GM12864 (cell line): ENCODE measurements around the gene OVOL3.
"Not testable (repeated sequence)": the region's sequence is repeated elsewhere in the genome, so short reads cannot be mapped to it uniquely, and the experiment has no call there.

ENCODE experiments used
- DNase-seq: peaks from one replicate; pipeline ENCODE4 v3.0.0-alpha.2; 2011; ENCODE audit warnings: low read depth
- H3K4me3 ChIP-seq: 2 replicates; pipeline ENCODE4 v1.5.1; 2011; ENCODE audit warnings: mild to moderate bottlenecking, low read depth, low read length, control low read depth
- TF ChIP-seq, protein P1 (sequence below): IDR thresholded peaks from 2 replicates; pipeline ENCODE4 v1.5.1; 2011; ENCODE audit warnings: low read depth, mild to moderate bottlenecking, moderate library complexity, low read length, control low read depth, inconsistent platforms; ENCODE audit errors: missing control alignments

OVOL3 gene

DNA sequence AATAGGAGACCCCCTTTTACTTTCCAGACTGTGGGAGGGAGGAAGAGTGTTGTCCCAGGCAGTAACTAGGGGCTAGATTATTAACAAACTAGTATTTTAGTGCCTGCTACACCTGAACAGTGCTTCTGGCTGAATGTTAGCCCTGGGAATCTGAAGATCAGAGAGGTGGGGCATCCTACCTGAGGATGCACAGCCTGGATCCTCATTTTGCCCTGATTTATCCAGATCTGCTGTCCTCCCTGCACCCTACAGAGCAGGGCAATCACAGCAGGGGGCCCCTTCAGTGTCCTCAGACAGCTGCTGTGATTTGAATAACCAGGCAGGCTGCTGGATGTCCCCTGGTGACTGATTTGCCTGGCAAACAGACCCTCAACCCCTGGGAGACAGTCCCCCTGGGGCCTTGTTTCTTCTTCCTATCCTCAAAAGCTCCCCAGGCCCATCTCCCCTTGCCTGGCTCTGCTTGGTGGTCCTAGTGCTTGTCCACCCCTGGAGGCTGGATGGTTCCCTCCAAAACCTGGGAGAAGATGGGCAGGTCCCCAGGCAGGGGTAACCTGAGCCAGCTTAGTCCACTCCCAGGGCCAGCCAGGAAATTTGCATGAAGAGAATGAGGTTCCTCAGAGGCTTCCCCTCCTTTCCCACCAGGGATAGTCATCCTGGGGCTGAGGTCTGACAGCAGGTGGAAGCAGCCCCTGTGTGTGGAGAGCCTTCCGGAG, at the start of gene OVOL3:
Gene OVOL3, plus strand, starts transcription at position 657 of the 713 bp plus-strand sequence. CDS start 60 bp downstream, outside the sequence.
- DNase-seq, result no peak
- H3K4me3 ChIP-seq, result no peak within 1 kb of the TSS
- TF ChIP-seq, protein P1, sequence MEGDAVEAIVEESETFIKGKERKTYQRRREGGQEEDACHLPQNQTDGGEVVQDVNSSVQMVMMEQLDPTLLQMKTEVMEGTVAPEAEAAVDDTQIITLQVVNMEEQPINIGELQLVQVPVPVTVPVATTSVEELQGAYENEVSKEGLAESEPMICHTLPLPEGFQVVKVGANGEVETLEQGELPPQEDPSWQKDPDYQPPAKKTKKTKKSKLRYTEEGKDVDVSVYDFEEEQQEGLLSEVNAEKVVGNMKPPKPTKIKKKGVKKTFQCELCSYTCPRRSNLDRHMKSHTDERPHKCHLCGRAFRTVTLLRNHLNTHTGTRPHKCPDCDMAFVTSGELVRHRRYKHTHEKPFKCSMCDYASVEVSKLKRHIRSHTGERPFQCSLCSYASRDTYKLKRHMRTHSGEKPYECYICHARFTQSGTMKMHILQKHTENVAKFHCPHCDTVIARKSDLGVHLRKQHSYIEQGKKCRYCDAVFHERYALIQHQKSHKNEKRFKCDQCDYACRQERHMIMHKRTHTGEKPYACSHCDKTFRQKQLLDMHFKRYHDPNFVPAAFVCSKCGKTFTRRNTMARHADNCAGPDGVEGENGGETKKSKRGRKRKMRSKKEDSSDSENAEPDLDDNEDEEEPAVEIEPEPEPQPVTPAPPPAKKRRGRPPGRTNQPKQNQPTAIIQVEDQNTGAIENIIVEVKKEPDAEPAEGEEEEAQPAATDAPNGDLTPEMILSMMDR, result no peak

DNA sequence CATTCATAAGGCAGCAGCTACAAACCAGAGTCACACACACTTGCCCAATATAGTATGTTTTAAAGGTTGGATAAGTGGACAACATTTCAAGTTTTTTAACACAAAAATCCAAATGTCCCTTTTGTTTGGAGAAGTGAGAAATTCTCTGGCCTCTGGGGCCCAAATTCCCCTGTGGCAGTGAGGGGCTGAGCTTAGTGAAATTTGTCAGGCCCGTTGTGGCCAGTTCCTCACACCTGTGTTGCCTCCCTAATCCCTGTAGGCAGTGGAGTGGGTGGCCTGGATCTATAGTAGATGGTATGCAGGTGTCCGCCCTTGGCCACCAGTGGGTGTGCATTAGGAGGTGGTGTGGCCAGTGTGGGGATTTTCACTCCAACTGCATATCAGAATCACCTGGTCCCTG, 49.6 kb upstream of the OVOL3 start:
- DNase-seq, result no peak
- no peak overlapping the region for H3K4me3 ChIP-seq
- TF ChIP-seq, protein P1, result no peak

DNA sequence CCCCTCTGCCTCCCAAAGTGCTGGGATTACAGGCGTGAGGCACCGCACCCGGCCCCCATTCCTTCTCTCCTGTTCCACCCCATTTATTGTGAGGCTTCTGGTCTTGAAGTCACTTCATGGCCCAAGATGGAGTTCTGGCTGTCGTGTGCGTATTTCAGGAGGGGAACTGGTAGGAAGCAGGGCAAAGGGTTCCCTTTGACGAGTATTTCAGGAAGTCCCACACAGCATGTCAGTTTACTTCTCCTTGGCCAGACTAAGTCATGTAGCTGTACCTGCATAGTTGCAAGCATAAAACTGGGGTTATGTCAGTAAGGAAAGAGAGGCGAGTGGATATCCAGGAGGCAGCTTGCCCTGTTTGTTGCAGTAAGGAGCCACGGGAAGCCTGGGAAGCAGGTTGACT, 46.1 kb upstream of the OVOL3 start:
- DNase-seq, result no peak
- TF ChIP-seq, protein P1, result no peak
- no peak overlapping the region for H3K4me3 ChIP-seq

DNA sequence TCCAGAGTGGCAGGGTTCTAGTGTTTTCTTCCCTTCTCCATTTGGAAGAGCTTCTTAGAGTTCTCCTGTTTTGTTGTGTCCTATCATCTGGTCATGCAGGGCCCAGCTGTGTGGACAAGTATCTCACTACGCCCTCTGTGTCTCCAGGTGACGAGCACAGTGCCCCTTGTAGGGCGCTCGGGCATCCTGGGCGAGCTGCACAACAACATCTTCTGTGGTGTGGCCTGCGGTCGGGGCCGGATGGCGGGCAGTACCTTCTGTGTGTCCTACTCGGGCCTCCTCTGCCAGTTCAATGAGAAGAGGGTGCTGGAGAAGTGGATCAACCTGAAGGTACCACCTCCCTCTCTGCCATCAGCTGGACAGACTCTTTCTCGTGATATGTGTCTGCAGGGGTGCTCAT, 43.3 kb upstream of the OVOL3 start:
- DNase-seq, result no peak
- H3K4me3 ChIP-seq, result no peak overlapping the region
- TF ChIP-seq, protein P1, result no peak

DNA sequence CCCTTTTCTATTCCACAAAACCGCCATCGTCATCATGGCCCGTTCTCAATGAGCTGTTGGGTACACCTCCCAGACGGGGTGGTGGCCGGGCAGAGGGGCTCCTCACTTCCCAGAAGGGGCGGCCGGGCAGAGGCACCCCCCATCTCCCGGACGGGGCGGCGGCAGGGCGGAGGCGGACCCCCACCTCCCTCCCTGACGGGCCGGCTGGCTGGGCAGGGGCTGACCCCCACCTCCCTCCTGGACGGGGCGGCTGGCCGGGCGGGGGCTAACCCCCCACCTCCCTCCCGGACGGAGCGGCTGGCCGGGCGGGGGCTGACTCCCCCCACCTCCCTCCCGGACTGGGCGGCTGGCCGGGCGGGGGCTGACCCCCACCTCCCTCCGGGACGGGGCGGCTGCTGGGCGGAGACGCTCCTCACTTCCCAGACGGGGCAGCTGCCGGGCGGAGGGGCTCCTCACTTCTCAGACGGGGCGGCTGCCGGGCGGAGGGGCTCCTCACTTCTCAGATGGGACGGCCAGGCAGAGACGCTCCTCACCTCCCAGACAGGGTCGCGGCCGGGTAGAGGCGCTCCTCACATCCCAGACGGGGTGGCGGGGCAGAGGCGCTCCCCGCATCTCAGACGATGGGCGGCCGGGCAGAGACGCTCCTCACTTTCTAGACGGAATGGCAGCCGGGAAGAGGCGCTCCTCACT, 42.0 kb upstream of the OVOL3 start:
- not testable (repeated sequence) for DNase-seq, H3K4me3 ChIP-seq

DNA sequence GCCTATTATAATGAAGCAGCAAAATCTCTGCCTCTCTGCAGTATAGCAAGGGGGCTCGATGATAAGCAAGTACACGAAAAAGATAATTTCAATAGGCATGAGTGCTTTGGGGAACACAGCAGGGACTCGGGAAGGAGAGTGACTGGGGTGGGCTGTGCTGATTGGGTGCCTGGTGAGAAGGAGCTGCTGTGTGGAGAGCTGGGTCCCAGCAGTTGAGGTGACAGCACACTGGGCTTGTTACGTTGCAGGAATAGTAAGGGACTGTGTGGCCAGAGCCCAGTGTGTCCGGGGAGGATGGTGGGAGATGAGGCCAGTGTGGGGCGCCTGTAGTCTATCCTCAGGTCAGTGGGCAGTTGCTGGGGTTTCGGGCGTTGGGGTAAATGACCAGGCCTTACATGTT, 38.9 kb upstream of the OVOL3 start:
- H3K4me3 ChIP-seq, result no peak overlapping the region
- DNase-seq, result no peak
- TF ChIP-seq, protein P1, result no peak

DNA sequence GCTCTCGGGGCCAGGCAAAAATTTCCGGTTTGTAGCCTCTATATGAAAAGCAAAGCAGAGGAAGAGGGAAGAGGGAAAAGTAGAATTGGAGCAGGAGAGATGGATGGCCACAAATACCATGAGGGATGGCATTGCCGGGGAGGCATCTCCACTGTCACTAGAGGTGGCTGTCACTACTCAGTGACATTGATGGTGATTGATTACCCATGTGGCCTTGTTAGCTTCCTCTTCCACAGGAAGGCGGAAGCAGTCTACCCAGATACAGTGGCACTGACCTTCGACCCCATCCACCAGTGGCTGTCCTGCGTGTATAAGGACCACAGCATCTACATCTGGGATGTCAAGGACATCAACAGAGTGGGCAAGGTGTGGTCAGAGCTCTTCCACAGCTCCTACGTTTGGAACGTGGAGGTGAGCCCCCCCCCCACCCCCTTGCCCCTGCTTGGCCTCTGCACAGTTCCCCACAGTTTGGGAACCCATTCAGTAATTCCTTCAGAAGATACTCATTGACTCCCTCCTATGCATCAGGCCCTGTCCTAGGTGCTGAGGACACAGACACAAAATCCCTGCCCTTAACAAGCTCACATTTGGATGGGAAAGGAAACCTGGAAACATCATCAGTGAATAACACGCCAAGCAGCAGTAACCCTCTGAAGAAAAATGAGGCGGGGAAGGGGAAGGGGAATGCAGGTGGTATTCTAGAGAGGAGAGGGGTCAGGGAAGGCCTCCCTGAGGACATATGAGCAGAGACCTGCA, 37.6 kb upstream of the OVOL3 start:
- TF ChIP-seq, protein P1, result no peak
- no peak for DNase-seq
- H3K4me3 ChIP-seq, result no peak overlapping the region
